ENCODE results near the gene CA12.
"Not testable (repeated sequence)": the region's sequence is repeated elsewhere in the genome, so short reads cannot be mapped to it uniquely, and the experiment has no call there.

- TF ChIP-seq CTCF (conservative IDR thresholded peaks at IDR 0.05; ENCODE audit: low read depth, low read length); EZH2 (IDR thresholded peaks at IDR 0.05; ENCODE audit: borderline replicate concordance, low read depth, low read length, poor library complexity, severe bottlenecking): not testable (repeated sequence)
Measured at GRCh38 chr15:63320981-63321380, 60.7 kb downstream of the CA12 start.

All from A673 (cell line).